K562 (cell line): ENCODE results near the gene VRK2. TPM values are rescaled to one million over a fixed set of nuclear protein-coding genes. Genes with fewer than 3 reads are reported as not detected.

ENCODE experiments used
- ATAC-seq: fragments of 200-7000 bp; cut with Tn5 transposase; 3 replicates; pipeline ENCODE4 v1.9.1; 2020; ENCODE audit warnings: moderate library complexity
- BruUV-seq: library from RNA; stranded (reverse); fragments of 400-500 nt; replicated peaks from 2 replicates; lab custom pipeline; 2021; lab: Mats Ljungman, UMichigan
- CTCF ChIA-PET: fragments of 300-600 bp; formaldehyde crosslinking; extraction: SDS; loops from one replicate; lab custom pipeline; 2021; ENCODE audit warnings: low intra/inter-chr PET ratio; lab: Yijun Ruan, JAX
- POLR2A ChIA-PET: fragments of 300-600, 350-650 bp; sonication (Branson Sonifier 250); formaldehyde crosslinking; extraction: SDS; loops from one replicate; lab custom pipeline; 2021; ENCODE audit warnings: antibody characterized with exemption, inconsistent platforms; lab: Yijun Ruan, JAX
- DNase-seq, 4 experiments: peaks; one replicate each; pipeline versions ENCODE4 v3.0.0 to v3.0.0-alpha.2; 2011 to 2018; ENCODE audit warnings: low spot score in 3 of 4, mixed read lengths in 3 of 4; ENCODE audit errors: extremely low read depth in 1 of 4
- FAIRE-seq: peaks from 2 replicates; lab custom pipeline; 2011; peaks lifted over from hg19 to GRCh38; lab: Jason Lieb, UNC
- H2AFZ ChIP-seq: 2 replicates; pipeline ENCODE4 v1.6.0; 2011; ENCODE audit warnings: low read depth, low read length, control low read depth, inconsistent platforms
- H3K27ac ChIP-seq: fragments of 200-600 bp; 3 replicates; pipeline ENCODE4 v1.8.0; 2011; ENCODE audit warnings: low read depth, mild to moderate bottlenecking, control low read depth, inconsistent platforms, low read length, moderate library complexity, mixed read lengths; ENCODE audit errors: extremely low read depth
- H3K27me3 ChIP-seq, 2 experiments: fragments of 300-600 bp in 1 of 2; 2 replicates in 1 of 2; 3 replicates in 1 of 2; pipeline versions ENCODE4 v1.6.0 to v1.8.0; 2011; ENCODE audit warnings: inconsistent platforms in 2 of 2, low read length in 2 of 2, mild to moderate bottlenecking in 1 of 2, mixed read lengths in 1 of 2, moderate library complexity in 1 of 2; ENCODE audit not compliant: control insufficient read depth in 2 of 2, insufficient read depth in 2 of 2
- H3K36me3 ChIP-seq: fragments of 300-600 bp; 3 replicates; pipeline ENCODE4 v1.8.0; 2011; ENCODE audit warnings: mild to moderate bottlenecking, low read length, inconsistent platforms; ENCODE audit not compliant: control insufficient read depth, insufficient read depth
- H3K4me1 ChIP-seq, 2 experiments: fragments of 200-600 bp in 1 of 2; replicated peaks in 1 of 2; 2 replicates in 1 of 2; 3 replicates in 1 of 2; pipeline versions ENCODE4 v1.5.1 to v1.8.0; 2011; ENCODE audit warnings: inconsistent platforms in 2 of 2, low read length in 2 of 2, mild to moderate bottlenecking in 1 of 2, mixed read lengths in 1 of 2, moderate library complexity in 1 of 2; ENCODE audit not compliant: control insufficient read depth in 2 of 2, insufficient read depth in 2 of 2
- H3K4me2 ChIP-seq: 2 replicates; pipeline ENCODE4 v1.6.1; 2011; ENCODE audit warnings: low read length, control low read depth, inconsistent platforms, mixed read lengths; ENCODE audit not compliant: insufficient read depth
- H3K4me3 ChIP-seq: fragments of 200-600 bp; sonication (generic), shearing (Covaris generic); 2 replicates; pipeline ENCODE4 v1.5.1; 2016; ENCODE audit warnings: control low read depth, inconsistent platforms
- H3K79me2 ChIP-seq: fragments of 200-600 bp; 3 replicates; pipeline ENCODE4 v1.8.0; 2011; ENCODE audit warnings: low read length, inconsistent platforms; ENCODE audit not compliant: control insufficient read depth, insufficient read depth
- H3K9ac ChIP-seq, 2 experiments: 2 replicates each; pipeline versions ENCODE4 v1.6.0 to v1.6.1; 2011; ENCODE audit warnings: low read depth in 2 of 2, low read length in 2 of 2, control low read depth in 1 of 2, inconsistent platforms in 1 of 2, mild to moderate bottlenecking in 1 of 2, mixed read lengths in 1 of 2; ENCODE audit not compliant: insufficient read depth in 1 of 2
- H3K9me1 ChIP-seq: one replicate; pipeline ENCODE4 v1.6.0; 2011; ENCODE audit warnings: inconsistent platforms, mild to moderate bottlenecking, low read length, moderate library complexity; ENCODE audit not compliant: control insufficient read depth, insufficient read depth
- H3K9me3 ChIP-seq: replicated peaks from 2 replicates; pipeline ENCODE4 v1.5.1; 2011; ENCODE audit warnings: low read depth, low read length, inconsistent platforms; ENCODE audit not compliant: control insufficient read depth, insufficient read depth
- H4K20me1 ChIP-seq: replicated peaks from 2 replicates; pipeline ENCODE4 v1.6.1; 2011; ENCODE audit warnings: low read length, inconsistent platforms, mixed read lengths; ENCODE audit not compliant: control insufficient read depth, insufficient read depth
- CUX1 ChIP-seq: fragments of 200-800 bp; sonication (Bioruptor generic); IDR thresholded peaks from 2 replicates; pipeline ENCODE4 v1.6.1; 2016; ENCODE audit warnings: missing genetic modification characterization, missing compliant biosample characterization
- EGR1 ChIP-seq: fragments of 450-650 bp; conservative IDR thresholded peaks from 2 replicates; pipeline ENCODE4 v1.6.1; 2017; ENCODE audit warnings: mild to moderate bottlenecking
- NKRF ChIP-seq: fragments of 450-650 bp; IDR thresholded peaks from 2 replicates; pipeline ENCODE4 v1.6.1; 2016; ENCODE audit warnings: borderline replicate concordance
- PHF20 ChIP-seq: fragments of 450-650 bp; IDR thresholded peaks from 2 replicates; pipeline ENCODE4 v1.6.1; 2018; ENCODE audit not compliant: partially characterized antibody
- WGBS: fragments of 100-300 bp; shearing (Covaris generic); methylation state at CpG from one replicate; pipeline ENCODE4 v1.1.6; 2016; ENCODE audit warnings: low coverage, mixed read lengths; ENCODE audit not compliant: insufficient coverage; ENCODE audit errors: missing lambda C conversion rate; 5-methylcytosine and 5-hydroxymethylcytosine counted together
- in situ Hi-C: fragments of 300-500 bp; cut with MboI; formaldehyde crosslinking; loops from 4 replicates; pipeline ENCODE4 v1.15.0; 2018; ENCODE audit warnings: inconsistent platforms, mixed read lengths
- intact Hi-C: fragments of 100-400 bp; cut with micrococcal nuclease; formaldehyde crosslinking; loops from 2 replicates; pipeline ENCODE4 v1.14.2; 2022
- polyA plus RNA-seq, 8 experiments: library from polyadenylated mRNA; depleted of rRNA in 4 of 8; stranded (reverse) in 5 of 8; unstranded in 3 of 8; fragments of >200 nt; fragmentation: Nextera tagmentation in 2 of 8; fragmentation: Illumina TruSeq in 1 of 8; extraction: Ambion mirVana in 2 of 8; extraction: Trizol in 1 of 8; gene quantifications; 2 replicates each; pipeline versions ENCODE4 v1.2.1 to v1.2.3, GENCODE V29; 2011 to 2014; ENCODE audit warnings: inconsistent platforms in 1 of 8, missing spikeins in 1 of 8
- total RNA-seq, 7 experiments: library from RNA; depleted of rRNA in 6 of 7; stranded (reverse); fragments of >200 nt in 6 of 7; fragmentation: Illumina TruSeq in 2 of 7; extraction: Trizol in 2 of 7; gene quantifications; 2 replicates each; pipeline versions ENCODE4 v1.2.1 to v1.2.3, GENCODE V29; 2011 to 2021; ENCODE audit warnings: low replicate concordance in 1 of 7

VRK2 gene
- total and polyA plus RNA-seq, 9 of the 15 experiments (the other 6 are each of a cell fraction or from before 2014, with no cell fraction given): 22.6 to 49.2 (median 36.2) TPM

- TF ChIP-seq CUX1 (CRISPR knock-in tag): no peak
- TF ChIP-seq PHF20: no peak
These were observed 149.1 kb downstream of the VRK2 start (continued) for GRCh38 chr2:58195662-58196061.

DNA sequence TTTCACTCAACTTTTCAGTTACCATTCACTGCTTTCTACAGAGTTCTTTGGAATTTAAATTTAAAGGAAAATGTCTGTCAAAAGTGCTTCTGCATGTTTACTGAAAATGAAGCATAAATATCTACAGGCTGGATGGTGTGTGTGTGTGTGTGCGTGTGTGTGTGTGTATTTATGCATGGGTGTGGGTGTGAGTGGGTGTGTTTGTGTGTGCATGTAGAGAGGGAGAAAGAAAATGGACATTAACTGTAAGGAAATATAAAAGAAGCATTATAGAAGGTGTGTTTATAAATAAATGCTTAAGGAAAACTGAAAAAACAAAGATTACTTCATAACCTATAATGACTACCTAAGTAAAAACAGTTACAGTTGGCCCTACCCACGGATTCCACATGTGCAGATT lies 151.3 kb downstream of the VRK2 start:
- ChIA-PET POLR2A (no interaction called here), CTCF (no interaction called here)
- BruUV-seq: no TSS peak
- Histone ChIP-seq H3K36me3 (peaks cover 43% of the 10 kb centered on the region; the same call in 2 of the 3 replicates), H3K4me1 (no peaks in the 10 kb centered on the region), H3K4me3 (no peak overlapping the region), H3K4me2 (no peak overlapping the region), H3K79me2 (no peaks in the 10 kb centered on the region), H4K20me1 (no peaks in the 10 kb centered on the region), H3K9me3 (no peaks in the 10 kb centered on the region), H2AFZ (no peak overlapping the region), H3K27ac (no peak overlapping the region), H3K27me3 (no peaks in the 10 kb centered on the region), H3K9me1 (no peaks in the 10 kb centered on the region), H3K9ac (no peak overlapping the region)
- FAIRE-seq: no peak
- intact Hi-C loops (no loop called here), in situ Hi-C loops (no loop called here)
- WGBS: 90% methylated on average over 2 of the region's 2 CpGs
- ATAC-seq: no peak
- TF ChIP-seq NKRF (no peak), EGR1 (peak; percentile 36; the same call in 1 of the 2 replicates)
- no peak for DNase-seq
